H9 (cell line): ENCODE results near the gene HS1BP3. TPM values are rescaled to one million over a fixed set of nuclear protein-coding genes. Genes with fewer than 3 reads are reported as not detected.

ENCODE experiments used
- DNase-seq: peaks from one replicate; pipeline ENCODE4 v3.0.0-alpha.2; 2017
- H2AFZ ChIP-seq: one replicate; pipeline ENCODE4 v1.6.1; 2013; ENCODE audit warnings: mild to moderate bottlenecking, low read length, control low read depth, moderate library complexity
- H2AK5ac ChIP-seq: 2 replicates; pipeline ENCODE4 v1.6.1; 2013; ENCODE audit warnings: low read length, control low read depth, mixed read lengths; ENCODE audit not compliant: insufficient read length
- H2BK120ac ChIP-seq: one replicate; pipeline ENCODE4 v1.6.1; 2013; ENCODE audit warnings: low read depth, mild to moderate bottlenecking, low read length, control low read depth, inconsistent platforms; ENCODE audit not compliant: poor library complexity, severe bottlenecking
- H2BK12ac ChIP-seq: 2 replicates; pipeline ENCODE4 v1.6.1; 2013; ENCODE audit warnings: low read length, control low read depth, mixed read lengths, low read depth; ENCODE audit not compliant: insufficient read length
- H2BK15ac ChIP-seq: 2 replicates; pipeline ENCODE4 v1.6.1; 2013; ENCODE audit warnings: low read depth, low read length, control low read depth
- H2BK20ac ChIP-seq: one replicate; pipeline ENCODE4 v1.6.1; 2013; ENCODE audit warnings: low read depth, mild to moderate bottlenecking, low read length, control low read depth, inconsistent platforms; ENCODE audit not compliant: poor library complexity, severe bottlenecking
- H2BK5ac ChIP-seq: 2 replicates; pipeline ENCODE4 v1.6.1; 2013; ENCODE audit warnings: low read length, control low read depth, mixed read lengths; ENCODE audit not compliant: insufficient read length
- H3K14ac ChIP-seq: 2 replicates; pipeline ENCODE4 v1.6.1; 2013; ENCODE audit warnings: low read length, control low read depth; ENCODE audit not compliant: insufficient read depth
- H3K18ac ChIP-seq: 2 replicates; pipeline ENCODE4 v1.6.1; 2013; ENCODE audit warnings: low read depth, mild to moderate bottlenecking, mixed read lengths, low read length, control low read depth; ENCODE audit not compliant: insufficient read length
- H3K23ac ChIP-seq: 2 replicates; pipeline ENCODE4 v1.6.1; 2013; ENCODE audit warnings: low read length, control low read depth, mixed read lengths, low read depth; ENCODE audit not compliant: insufficient read length
- H3K23me2 ChIP-seq: 2 replicates; pipeline ENCODE4 v1.6.1; 2013; ENCODE audit warnings: low read depth, mild to moderate bottlenecking, mixed read lengths, low read length, control low read depth; ENCODE audit not compliant: insufficient read length, poor library complexity, severe bottlenecking
- H3K27ac ChIP-seq: 2 replicates; pipeline ENCODE4 v1.5.1; 2013; ENCODE audit warnings: low read length, control low read depth, mixed read lengths, low read depth; ENCODE audit not compliant: insufficient read length
- H3K27me3 ChIP-seq: 2 replicates; pipeline ENCODE4 v1.6.1; 2013; ENCODE audit warnings: low read length, control low read depth, inconsistent platforms; ENCODE audit not compliant: insufficient read depth
- H3K4ac ChIP-seq: 2 replicates; pipeline ENCODE4 v1.6.1; 2013; ENCODE audit warnings: low read depth, mild to moderate bottlenecking, control low read depth, inconsistent platforms, low read length, moderate library complexity
- H3K4me1 ChIP-seq: 2 replicates; pipeline ENCODE4 v1.6.1; 2013; ENCODE audit warnings: low read length, control low read depth, inconsistent platforms; ENCODE audit not compliant: insufficient read depth
- H3K4me2 ChIP-seq: 2 replicates; pipeline ENCODE4 v1.6.1; 2013; ENCODE audit warnings: low read length, control low read depth, mixed read lengths; ENCODE audit not compliant: insufficient read length, insufficient read depth
- H3K56ac ChIP-seq: 2 replicates; pipeline ENCODE4 v1.6.1; 2013; ENCODE audit warnings: low read depth, mild to moderate bottlenecking, mixed read lengths, low read length, control low read depth; ENCODE audit not compliant: insufficient read length
- H3K79me1 ChIP-seq: 2 replicates; pipeline ENCODE4 v1.6.1; 2013; ENCODE audit warnings: low read depth, mild to moderate bottlenecking, moderate library complexity, low read length, control low read depth, inconsistent platforms; ENCODE audit not compliant: insufficient read depth, poor library complexity, severe bottlenecking
- H3K79me2 ChIP-seq: 2 replicates; pipeline ENCODE4 v1.6.1; 2013; ENCODE audit warnings: low read length, control low read depth, inconsistent platforms; ENCODE audit not compliant: insufficient read depth
- H3K9ac ChIP-seq: 2 replicates; pipeline ENCODE4 v1.6.1; 2013; ENCODE audit warnings: low read length, control low read depth, mixed read lengths; ENCODE audit not compliant: insufficient read length; ENCODE audit errors: extremely low read depth
- H3K9me3 ChIP-seq: one replicate; pipeline ENCODE4 v1.6.1; 2013; ENCODE audit warnings: low read depth, low read length, inconsistent platforms; ENCODE audit not compliant: control insufficient read depth
- H3T11ph ChIP-seq: one replicate; pipeline ENCODE4 v1.6.1; 2013; ENCODE audit warnings: mild to moderate bottlenecking, low read length, control low read depth, inconsistent platforms
- H4K20me1 ChIP-seq: one replicate; pipeline ENCODE4 v1.6.1; 2013; ENCODE audit not compliant: control insufficient read depth, insufficient read length, insufficient read depth
- H4K5ac ChIP-seq: 2 replicates; pipeline ENCODE4 v1.6.1; 2013; ENCODE audit warnings: low read depth, mild to moderate bottlenecking, mixed read lengths, low read length, control low read depth; ENCODE audit not compliant: insufficient read length
- H4K8ac ChIP-seq: replicated peaks from 2 replicates; pipeline ENCODE4 v1.6.1; 2013; ENCODE audit warnings: low read length, control low read depth, mixed read lengths, low read depth; ENCODE audit not compliant: insufficient read length
- H4K91ac ChIP-seq: 2 replicates; pipeline ENCODE4 v1.6.1; 2013; ENCODE audit warnings: low read depth, mild to moderate bottlenecking, moderate library complexity, mixed read lengths, low read length, control low read depth; ENCODE audit not compliant: insufficient read length
- H3K27ac Mint-ChIP-seq, 3 experiments: 2 replicates in 2 of 3; 3 replicates in 1 of 3; pipeline ENCODE4 v1.8.0; 2020 to 2021; ENCODE audit warnings: mixed read lengths in 3 of 3, mild to moderate bottlenecking in 1 of 3, moderate library complexity in 1 of 3
- H3K27me3 Mint-ChIP-seq: 2 replicates; pipeline ENCODE4 v1.8.0; 2021; ENCODE audit warnings: low read depth, mild to moderate bottlenecking, moderate library complexity, mixed read lengths
- H3K36me3 Mint-ChIP-seq, 3 experiments: 2 replicates in 2 of 3; 3 replicates in 1 of 3; pipeline ENCODE4 v1.8.0; 2020 to 2021; ENCODE audit warnings: low read depth in 3 of 3, mixed read lengths in 3 of 3; ENCODE audit not compliant: insufficient read depth in 1 of 3
- H3K4me1 Mint-ChIP-seq, 2 experiments: 2 replicates each; pipeline ENCODE4 v1.8.0; 2020; ENCODE audit warnings: mixed read lengths in 2 of 2
- H3K4me3 Mint-ChIP-seq, 2 experiments: 2 replicates in 1 of 2; 3 replicates in 1 of 2; pipeline ENCODE4 v1.8.0; 2020 to 2021; ENCODE audit warnings: mild to moderate bottlenecking in 2 of 2, mixed read lengths in 2 of 2, moderate library complexity in 1 of 2
- H3K9me3 Mint-ChIP-seq, 2 experiments: 2 replicates in 1 of 2; 3 replicates in 1 of 2; pipeline ENCODE4 v1.8.0; 2020; ENCODE audit warnings: mild to moderate bottlenecking in 2 of 2, mixed read lengths in 2 of 2, moderate library complexity in 1 of 2
- CTCF ChIP-seq: fragments of 200-600 bp; sonication (generic); conservative IDR thresholded peaks from 3 replicates; pipeline ENCODE4 v1.8.0; 2021; ENCODE audit warnings: antibody characterized with exemption, mild to moderate bottlenecking
- WGBS: extraction: QIAGEN DNeasy Blood & Tissue Kit; methylation state at CpG from one replicate; pipeline ENCODE4 v1.1.7; 2013; ENCODE audit warnings: missing lambda C conversion rate, low lambda C conversion rate, mixed read lengths; ENCODE audit not compliant: insufficient read length; ENCODE audit errors: extremely low coverage; 5-methylcytosine and 5-hydroxymethylcytosine counted together
- total RNA-seq: library from RNA; stranded (reverse); gene quantifications from 2 replicates; pipeline ENCODE4 v1.2.1, GENCODE V29; 2021

HS1BP3 gene
- total RNA-seq, 1 experiment from 2014 or later, result 11.1 TPM

DNA sequence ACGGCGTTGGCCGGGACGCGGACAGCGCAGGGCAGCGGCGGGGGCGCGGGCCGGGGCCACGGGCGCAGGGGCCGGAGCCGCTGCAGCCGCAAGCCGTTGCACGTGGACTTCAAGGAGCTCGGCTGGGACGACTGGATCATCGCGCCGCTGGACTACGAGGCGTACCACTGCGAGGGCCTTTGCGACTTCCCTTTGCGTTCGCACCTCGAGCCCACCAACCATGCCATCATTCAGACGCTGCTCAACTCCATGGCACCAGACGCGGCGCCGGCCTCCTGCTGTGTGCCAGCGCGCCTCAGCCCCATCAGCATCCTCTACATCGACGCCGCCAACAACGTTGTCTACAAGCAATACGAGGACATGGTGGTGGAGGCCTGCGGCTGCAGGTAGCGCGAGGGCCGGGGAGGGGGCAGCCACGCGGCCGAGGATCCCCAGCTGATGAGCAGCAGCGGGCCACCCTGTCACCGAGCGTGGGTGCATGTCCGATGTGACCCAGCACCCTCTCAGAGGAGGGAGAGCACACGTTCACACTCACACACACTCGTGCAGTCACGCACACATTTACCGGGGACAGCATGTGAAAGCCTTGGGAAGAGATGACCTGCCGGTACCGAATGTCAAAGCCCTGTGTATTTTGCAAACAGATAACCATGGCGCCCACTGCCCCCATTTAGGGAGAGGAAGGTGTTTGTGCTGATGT, 20.3 kb upstream of the HS1BP3 start:
- no peak overlapping the region for H3K56ac ChIP-seq
- no peak overlapping the region for H3K14ac ChIP-seq
- H2BK12ac ChIP-seq, result no peak overlapping the region
- H3K18ac ChIP-seq, result no peak overlapping the region
- H3K79me2 ChIP-seq, result no peaks in the 10 kb centered on the region
- H3K9me3 Mint-ChIP-seq, result peaks cover 2 to 3% of the 10 kb centered on the region in 2 experiments; a peak in 1 of 5 replicates
- peak overlapping the region; percentile 12 for H3K4me2 ChIP-seq
- H3K79me1 ChIP-seq, result no peaks in the 10 kb centered on the region
- H2AK5ac ChIP-seq, result no peak overlapping the region
- WGBS, result no CpG with 5 or more reads among the region's 60 CpGs
- H3K4me1 ChIP-seq, result peaks cover 4% of the 10 kb centered on the region; the same call in 1 of the 2 replicates
- H4K8ac ChIP-seq, result no peak overlapping the region
- peaks cover 68% of the 10 kb centered on the region for H3K27me3 ChIP-seq
- H4K20me1 ChIP-seq, result no peaks in the 10 kb centered on the region
- no peak for TF ChIP-seq CTCF
- H3K36me3 Mint-ChIP-seq, result peaks cover 0 to 2% (median 0%) of the 10 kb centered on the region in 3 experiments; a peak in 1 of 7 replicates
- H3K27ac Mint-ChIP-seq, result no peak overlapping the region
- H3K4me3 Mint-ChIP-seq, result peak overlapping the region in 1 of 2 experiments; percentile 72; a peak in 2 of 5 replicates
- no peak overlapping the region for H2BK20ac ChIP-seq
- peak; percentile 56 for DNase-seq
- H2BK5ac ChIP-seq, result no peak overlapping the region
- no peak overlapping the region for H3T11ph ChIP-seq
- H4K91ac ChIP-seq, result no peak overlapping the region
- peaks cover 10% of the 10 kb centered on the region for H3K23me2 ChIP-seq
- no peak overlapping the region for H3K9ac ChIP-seq
- no peak overlapping the region for H2AFZ ChIP-seq
- peaks cover 39 to 69% of the 10 kb centered on the region in 2 experiments for H3K4me1 Mint-ChIP-seq
- H3K4ac ChIP-seq, result no peak overlapping the region
- peaks cover 92% of the 10 kb centered on the region for H3K27me3 Mint-ChIP-seq
- no peaks in the 10 kb centered on the region for H3K9me3 ChIP-seq
- H3K27ac ChIP-seq, result no peak overlapping the region
- no peak overlapping the region for H4K5ac ChIP-seq
- H3K23ac ChIP-seq, result no peak overlapping the region
- H2BK120ac ChIP-seq, result no peak overlapping the region
- no peak overlapping the region for H2BK15ac ChIP-seq
